Measurements from ENCODE around the gene SPRY2.

Gene SPRY2

DNA sequence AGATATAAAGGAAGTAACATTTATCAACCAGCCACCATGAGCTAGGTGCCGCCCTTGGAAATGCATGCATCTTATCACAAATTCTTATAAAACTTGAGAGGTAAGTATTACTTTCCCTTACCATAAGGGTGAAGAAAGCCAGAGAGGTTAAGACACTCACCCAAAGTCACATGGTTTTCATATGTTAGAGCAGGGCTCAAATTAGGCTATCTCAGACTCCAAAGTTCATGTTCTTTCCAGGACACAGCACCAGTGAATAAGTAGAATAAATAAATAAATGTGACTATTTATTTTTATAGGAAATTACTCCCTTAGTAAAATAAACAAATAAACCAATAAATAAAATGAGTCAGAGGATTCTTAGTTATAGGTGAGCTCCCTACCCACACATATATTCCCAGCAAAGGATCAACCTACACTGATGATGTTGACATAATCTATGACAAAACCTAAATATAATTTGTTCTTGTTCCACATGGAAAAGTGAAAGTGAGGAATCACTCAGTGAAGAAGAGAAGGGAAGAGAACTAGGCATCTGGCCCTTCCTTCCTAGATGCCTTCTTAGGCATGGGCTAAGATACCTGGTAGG, 27.2 kb downstream of the SPRY2 start:
- DNase-seq (ENCODE audit: low read depth in 1 of 2, low spot score in 1 of 2), result no peak

DNA sequence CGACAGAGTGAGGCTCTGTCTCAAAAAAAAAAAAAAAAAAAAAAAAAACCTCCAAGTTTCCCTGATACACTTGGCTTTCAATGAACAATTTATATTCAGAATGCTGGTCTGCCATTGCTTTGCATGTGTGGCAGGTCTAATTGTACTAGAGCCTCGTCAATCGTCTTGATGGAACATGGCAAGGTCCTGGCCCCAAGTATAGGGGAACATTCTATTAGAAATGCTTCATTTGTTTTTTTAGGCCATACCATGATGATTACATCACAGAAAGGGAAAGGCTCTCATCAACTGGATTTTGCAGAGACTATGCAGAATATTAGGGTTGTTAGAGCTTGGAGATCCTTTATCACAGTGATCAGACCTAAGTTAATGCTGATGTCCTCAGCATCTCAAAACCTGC, 28.0 kb downstream of the SPRY2 start:
- no peak for DNase-seq (ENCODE audit: low read depth in 1 of 2, low spot score in 1 of 2)

DNA sequence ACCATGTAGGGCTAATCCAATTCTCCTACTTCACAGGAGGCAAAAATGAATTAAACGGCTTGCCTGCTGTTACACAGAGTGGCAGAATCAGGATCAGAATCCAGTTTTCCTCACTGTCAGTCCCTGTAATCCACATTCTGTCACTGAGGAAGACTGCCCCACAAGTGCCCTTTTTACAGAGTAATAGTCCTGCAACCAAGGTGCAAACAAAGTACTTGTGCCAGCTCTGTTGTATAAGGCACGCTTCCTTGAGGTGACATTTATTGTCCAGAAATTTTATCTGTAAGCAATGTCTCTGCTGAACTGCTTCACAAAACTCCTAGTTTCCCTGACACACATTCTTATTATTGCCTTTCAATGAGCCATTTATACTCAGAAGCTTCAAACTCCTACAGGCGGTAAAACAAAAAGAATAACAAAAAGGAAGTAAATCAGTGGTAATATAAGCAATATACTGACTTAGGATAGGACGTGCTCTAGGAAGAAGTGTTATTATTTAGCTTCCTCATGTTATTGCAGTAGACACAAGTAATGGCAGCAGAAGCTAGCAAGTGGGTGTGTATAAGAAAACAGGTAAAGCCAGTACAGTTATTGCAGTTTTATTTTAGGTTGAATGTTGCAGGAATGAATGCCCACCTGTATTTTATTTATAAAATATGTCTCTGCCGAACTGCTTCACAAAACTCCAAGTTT, 28.8 kb downstream of the SPRY2 start:
- no peak for DNase-seq (ENCODE audit: low read depth in 1 of 2, low spot score in 1 of 2)

DNA sequence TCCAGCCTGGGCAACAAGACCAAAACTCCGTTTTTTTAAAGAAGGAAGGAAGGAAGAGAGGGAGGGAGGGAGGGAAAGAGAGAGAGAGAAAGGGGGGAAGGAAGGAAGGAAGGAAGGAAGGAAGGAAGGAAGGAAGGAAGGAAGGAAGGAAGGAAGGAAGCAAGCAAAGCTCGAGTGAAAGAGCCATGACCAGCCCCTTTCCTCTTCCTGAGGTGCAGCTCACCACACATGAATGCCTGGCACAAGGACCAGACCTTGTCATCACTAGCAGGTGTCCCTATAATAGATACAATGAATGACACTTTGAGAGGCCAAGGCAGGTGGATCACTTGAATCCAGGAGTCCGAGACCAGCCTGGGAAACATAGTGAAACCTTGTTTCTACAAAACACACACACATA, 31.0 kb downstream of the SPRY2 start:
- no peak for DNase-seq (ENCODE audit: low read depth in 1 of 2, low spot score in 1 of 2)

DNA sequence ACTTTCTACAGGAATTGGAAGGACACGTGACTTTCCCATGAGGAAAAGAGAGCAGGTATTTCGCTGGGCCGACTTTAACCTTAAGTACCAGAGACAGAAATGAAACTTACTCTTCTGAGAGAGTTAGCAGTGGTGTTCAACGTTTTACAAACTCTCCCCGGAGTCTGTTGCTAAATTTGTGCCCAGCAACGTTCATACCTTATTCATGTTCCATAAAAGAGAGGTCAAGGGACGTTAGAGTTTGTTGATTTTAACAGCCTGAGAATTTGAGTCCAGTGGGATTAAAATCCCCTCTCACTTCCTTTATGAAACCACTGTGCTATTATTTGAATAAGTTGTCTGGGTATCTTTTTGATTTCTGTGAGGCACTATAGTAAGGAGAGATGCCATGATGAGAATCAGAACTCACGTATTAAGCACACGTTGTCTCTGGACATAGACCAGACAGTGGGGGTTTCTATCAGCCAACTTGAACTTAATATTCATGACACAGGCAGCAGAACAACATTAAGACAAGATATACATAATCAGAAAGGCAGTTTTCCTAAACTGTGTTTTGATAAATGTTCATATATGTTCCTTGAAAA, 33.4 kb downstream of the SPRY2 start:
- DNase-seq (ENCODE audit: low read depth in 1 of 2, low spot score in 1 of 2), result no peak

DNA sequence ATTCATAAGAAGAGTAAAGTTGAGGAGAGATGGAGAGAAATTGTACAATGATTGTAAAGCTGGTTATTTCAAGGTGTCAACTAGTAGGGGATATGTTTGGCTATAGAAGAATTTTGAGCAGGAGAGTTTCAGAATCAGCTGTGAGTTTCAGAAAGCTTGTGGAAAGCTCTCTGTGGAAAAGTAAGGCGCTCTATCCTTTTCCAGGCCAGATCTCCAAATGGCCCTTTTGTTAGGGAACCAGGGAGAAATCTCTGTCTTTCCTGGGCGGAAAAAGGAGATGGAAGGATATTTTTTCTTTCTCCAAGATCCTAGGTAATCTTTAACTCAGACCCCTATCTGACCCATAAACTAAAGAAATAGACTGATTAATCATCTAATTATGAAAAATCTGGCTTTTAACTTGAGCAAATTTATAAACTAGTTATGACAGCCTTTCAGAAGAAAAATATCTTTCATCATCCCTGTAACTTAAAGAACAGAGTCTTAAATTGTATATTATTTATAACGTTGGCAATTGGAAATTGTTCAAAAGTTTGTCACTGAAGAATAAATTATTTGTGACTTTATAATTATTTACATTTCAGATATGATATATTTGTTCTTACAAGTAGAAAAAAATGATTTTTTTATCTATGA, 34.5 kb downstream of the SPRY2 start:
- no peak for DNase-seq (ENCODE audit: low read depth in 1 of 2, low spot score in 1 of 2)

DNA sequence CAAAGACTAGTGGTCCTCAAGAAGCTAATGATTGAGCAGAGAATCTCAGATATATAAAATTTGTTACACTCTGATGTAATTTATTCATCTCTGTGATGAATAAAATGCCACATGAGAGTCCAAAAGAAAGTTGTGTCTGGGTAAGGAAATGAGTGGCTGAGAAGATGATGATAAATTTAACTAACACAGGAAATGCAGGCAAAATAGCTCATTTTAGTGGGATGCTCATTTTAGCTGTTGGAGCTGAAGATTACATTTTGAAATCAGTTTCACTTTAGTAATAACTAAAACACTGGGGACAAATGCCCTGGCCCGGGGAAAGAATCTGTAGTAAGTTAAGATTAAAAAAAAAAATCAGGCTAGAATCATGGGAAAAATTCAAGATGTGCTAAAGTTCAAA, 35.2 kb downstream of the SPRY2 start:
- no peak for DNase-seq (ENCODE audit: low read depth in 1 of 2, low spot score in 1 of 2)

DNA sequence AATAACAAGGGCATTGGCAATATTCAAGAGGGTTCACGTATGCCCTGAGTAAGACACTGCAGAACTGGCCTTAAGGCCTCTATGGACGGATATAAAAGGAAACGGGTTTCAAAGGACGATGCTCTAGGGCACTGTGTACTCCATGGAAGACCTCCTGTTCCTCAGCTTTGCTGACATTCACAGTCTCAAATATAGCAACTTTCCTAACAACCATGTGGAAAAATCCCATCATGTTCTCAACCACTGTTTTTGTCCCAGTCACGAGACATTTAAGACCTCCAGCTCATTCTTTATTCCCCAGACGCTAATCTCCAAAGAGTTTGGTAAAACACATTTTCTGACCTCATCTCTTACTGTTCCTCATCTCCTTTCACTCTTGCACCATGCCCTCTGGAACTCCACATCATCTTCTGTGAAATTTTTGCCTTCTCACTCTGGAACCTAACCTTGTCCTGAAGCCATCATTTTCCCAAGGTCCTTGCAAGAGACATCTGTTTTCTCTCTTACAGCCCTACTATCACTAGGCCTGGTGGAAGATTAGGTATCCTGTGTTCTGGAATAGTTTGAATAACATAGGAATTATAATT, 37.6 kb downstream of the SPRY2 start:
- DNase-seq (ENCODE audit: low read depth in 1 of 2, low spot score in 1 of 2), result no peak

DNA sequence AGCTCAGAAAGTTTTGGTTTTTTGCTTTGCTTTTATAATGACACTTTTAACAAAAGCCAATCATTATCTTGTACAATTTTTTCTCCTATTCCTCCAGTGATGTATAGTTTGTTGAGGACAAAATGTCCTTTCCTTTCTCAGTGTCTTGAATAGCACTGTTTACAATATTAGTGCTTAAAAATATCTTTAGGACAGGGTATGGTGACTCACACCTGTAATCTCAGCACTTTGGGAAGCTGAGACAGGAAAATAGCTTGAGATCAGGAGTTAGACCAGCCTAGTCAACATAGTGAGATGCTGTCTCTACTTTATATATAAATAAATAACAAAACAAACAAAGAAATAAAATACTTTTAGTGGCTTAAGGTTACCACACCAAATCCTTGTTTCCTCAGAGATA, 41.9 kb downstream of the SPRY2 start:
- no peak for DNase-seq (ENCODE audit: low read depth in 1 of 2, low spot score in 1 of 2)

DNA sequence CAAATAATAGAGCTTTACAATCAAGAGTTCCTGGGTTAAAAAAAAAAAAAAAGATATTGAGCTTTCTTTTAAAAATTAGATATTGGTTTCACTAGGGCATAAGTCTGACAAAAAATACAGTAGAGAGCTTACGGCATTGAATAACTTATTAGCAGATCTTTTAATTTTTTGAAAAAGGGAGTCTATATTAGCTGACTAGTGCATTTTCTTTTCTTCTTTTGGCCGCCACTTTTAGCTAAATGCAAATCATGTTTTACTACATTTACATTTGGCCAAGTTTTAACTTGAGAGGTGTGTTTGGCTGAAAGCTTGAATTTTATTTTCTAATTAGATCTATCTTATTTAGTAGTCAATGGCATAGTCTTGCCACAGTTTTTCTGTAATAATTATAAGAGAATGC, 43.4 kb downstream of the SPRY2 start:
- no peak for DNase-seq (ENCODE audit: low read depth in 1 of 2, low spot score in 1 of 2)

DNA sequence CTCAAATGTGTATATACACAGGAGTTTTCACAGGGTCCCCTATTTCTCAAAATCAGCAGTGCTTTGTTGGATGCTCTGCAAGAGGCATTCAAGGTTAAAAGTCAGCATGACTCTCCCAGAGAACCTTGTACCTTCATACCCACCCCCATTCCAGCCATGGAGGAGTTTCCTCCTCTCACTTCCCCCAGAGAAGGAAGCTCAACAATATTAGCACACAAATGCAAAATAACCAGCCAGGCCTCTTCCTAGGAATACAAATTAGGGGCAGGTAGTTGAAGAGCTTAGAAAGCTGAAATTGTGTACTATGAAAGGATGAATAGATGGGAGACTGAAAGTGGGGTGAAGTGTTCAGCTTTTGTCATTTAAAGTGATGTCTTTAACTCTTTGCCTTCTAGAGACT, 43.8 kb downstream of the SPRY2 start:
- no peak for DNase-seq (ENCODE audit: low read depth in 1 of 2, low spot score in 1 of 2)

DNA sequence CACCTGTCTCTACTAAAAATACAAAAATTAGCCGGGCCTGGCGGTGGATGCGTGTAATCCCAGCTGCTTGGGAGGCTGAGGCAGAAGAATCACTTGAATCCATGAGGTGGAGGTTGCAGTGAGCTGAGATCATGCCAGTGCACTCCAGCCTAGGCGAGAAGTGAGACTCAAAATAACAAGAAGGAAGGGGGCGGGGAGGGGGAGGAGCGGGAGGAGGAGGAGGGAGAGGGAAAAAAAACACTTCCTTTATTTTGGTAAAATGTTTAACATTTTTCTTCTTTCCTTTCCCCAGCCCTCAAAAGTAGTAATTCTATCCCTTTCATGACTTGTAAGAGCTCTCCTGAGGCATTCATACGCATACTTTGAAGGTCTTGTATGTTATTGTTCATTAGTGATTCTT, 44.3 kb downstream of the SPRY2 start:
- DNase-seq (ENCODE audit: low read depth in 1 of 2, low spot score in 1 of 2), result no peak

DNA sequence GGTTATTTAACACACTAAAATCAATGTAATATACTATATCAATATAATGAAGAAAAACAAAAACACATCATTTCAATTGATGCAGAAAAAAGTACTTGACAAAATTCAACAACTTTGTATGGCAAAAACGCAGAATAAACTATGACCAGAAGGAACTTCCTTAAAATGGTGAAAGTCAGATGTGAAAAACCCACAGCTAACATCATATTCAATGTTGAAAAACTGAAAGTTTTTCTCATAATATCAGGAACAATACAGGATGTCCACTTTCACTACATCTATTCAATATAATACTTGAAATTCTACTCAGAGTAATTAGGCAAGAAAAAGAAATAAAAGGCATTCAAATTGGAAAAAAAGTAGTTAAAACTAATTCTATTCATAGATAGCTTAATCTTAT, 50.3 kb downstream of the SPRY2 start:
- DNase-seq (ENCODE audit: low read depth in 1 of 2, low spot score in 1 of 2), result no peak
